ENCODE data around the gene CEBPG. TPM values are rescaled to one million over a fixed set of nuclear protein-coding genes. Genes with fewer than 3 reads are reported as not detected.

CEBPG gene
- total and polyA plus RNA-seq, 9 of the 15 experiments (the other 6 are each of a cell fraction or from before 2014, with no cell fraction given): 9.5 to 34.9 (median 30.9) TPM

GRCh38 chr19:33416307-33417215 is 43.1 kb downstream of the CEBPG start:
- H4K20me1 ChIP-seq (replicated peaks; ENCODE audit: control insufficient read depth, insufficient read depth, low read length): peaks cover 19% of the 10 kb centered on the region
- peak; percentile 91 for FAIRE-seq
- no peak overlapping the region for H3K4me2 ChIP-seq (ENCODE audit: insufficient read depth, low read length)
- no TSS peak for BruUV-seq (replicated peaks)
- no peaks in the 10 kb centered on the region for H3K9me3 ChIP-seq (replicated peaks; ENCODE audit: control insufficient read depth, insufficient read depth, low read depth, low read length)
- WGBS (ENCODE audit: insufficient coverage, low coverage, missing lambda C conversion rate): 17% methylated on average over 24 of the region's 27 CpGs
- H2AFZ ChIP-seq (ENCODE audit: low read depth, low read length): no peak overlapping the region
- ChIA-PET CTCF (ENCODE audit: low intra/inter-chr PET ratio) (interaction anchor here (0.6 to 1.1 kb wide), 4 partner anchors 10 to 353 kb away, joined by 3 to 6 read pairs (median 3); no protein-coding TSS in a partner anchor), POLR2A (interaction anchor here (0.6 to 1.0 kb wide), 5 partner anchors 217 to 722 kb away, joined by 3 to 5 read pairs (median 3); no protein-coding TSS in a partner anchor)
- intact Hi-C loops (cut with micrococcal nuclease) (loop anchor here (1.0 kb wide), 1 partner anchor 355 kb away; no protein-coding TSS in a partner anchor), in situ Hi-C loops (cut with MboI) (no loop called here)
- no peak overlapping the region for H3K9ac ChIP-seq (ENCODE audit: insufficient read depth in 1 of 2, low read depth in 2 of 2, low read length in 2 of 2)
- no peak overlapping the region for H3K27ac ChIP-seq (ENCODE audit: extremely low read depth, low read depth, low read length)
- H3K36me3 ChIP-seq (ENCODE audit: control insufficient read depth, insufficient read depth, low read length): no peaks in the 10 kb centered on the region
- no peaks in the 10 kb centered on the region for H3K79me2 ChIP-seq (ENCODE audit: control insufficient read depth, insufficient read depth, low read length)
- peaks cover 0 to 14% of the 10 kb centered on the region in 2 experiments; a peak in 2 of 5 replicates for H3K4me1 ChIP-seq (replicated peaks in 1 of 2; ENCODE audit: control insufficient read depth in 2 of 2, insufficient read depth in 2 of 2, low read length in 2 of 2)
- peaks cover 0 to 29% of the 10 kb centered on the region in 2 experiments; a peak in 2 of 5 replicates for H3K27me3 ChIP-seq (ENCODE audit: control insufficient read depth in 2 of 2, insufficient read depth in 2 of 2, low read length in 2 of 2)
- no peak overlapping the region for H3K4me3 ChIP-seq
- DNase-seq (ENCODE audit: extremely low read depth in 1 of 4, low spot score in 3 of 4): peak; percentile 81 to 88 (median 86)
- no peaks in the 10 kb centered on the region for H3K9me1 ChIP-seq (ENCODE audit: control insufficient read depth, insufficient read depth, low read length)
- peak; percentile 96 for ATAC-seq
- TF ChIP-seq BCLAF1 (IDR thresholded peaks at IDR 0.05; ENCODE audit: borderline replicate concordance in 1 of 2, control insufficient read depth in 1 of 2, low read depth in 2 of 2, low read length in 1 of 2) (no peak), CHCHD3 (CRISPR knock-in tag; IDR thresholded peaks at IDR 0.05) (no peak), ZNF518B (CRISPR knock-in tag; IDR thresholded peaks at IDR 0.05) (no peak), DACH1 (IDR thresholded peaks at IDR 0.05; ENCODE audit: partially characterized antibody) (peak; percentile 51), BMI1 (IDR thresholded peaks at IDR 0.05; ENCODE audit: low read length) (no peak), JUND (IDR thresholded peaks at IDR 0.05; ENCODE audit: borderline replicate concordance, low read depth, low read length) (peak; percentile 62; the same call in 1 of the 2 replicates), JUND (tag; IDR thresholded peaks at IDR 0.05; ENCODE audit: borderline replicate concordance, low read depth, low read length) (peak; percentile 32; the same call in 1 of the 3 replicates)

Data from K562 (cell line).